Fibroblast of skin of scalp (primary cell): ENCODE measurements around the gene SIX5. TPM values are rescaled to one million over a fixed set of nuclear protein-coding genes. Genes with fewer than 3 reads are reported as not detected.
"Not testable (repeated sequence)": the region's sequence is repeated elsewhere in the genome, so short reads cannot be mapped to it uniquely, and the experiment has no call there.

Source experiments
- DNase-seq: peaks from one replicate; pipeline ENCODE4 v3.0.0-alpha.2; 2013
- polyA plus RNA-seq, 2 experiments: library from polyadenylated mRNA; unstranded; fragments of 120-200 nt; gene quantifications; one replicate each; pipeline ENCODE4 v1.2.1, GENCODE V29; 2013; ENCODE audit not compliant: insufficient read length in 2 of 2

SIX5 gene
- 18.3 TPM for polyA plus RNA-seq (2013, experiment 1 of 2; ENCODE audit: insufficient read length)
- polyA plus RNA-seq (2013, experiment 2 of 2; ENCODE audit: insufficient read length) = 18.3 TPM

- DNase-seq = peak; percentile 99
Measured at GRCh38 chr19:45768984-45769782, at the start of gene SIX5. Gene SIX5 (minus strand): TSS chr19:45769252. CDS start chr19:45768844, 408 bp downstream.

GRCh38 chr19:45817725-45818301 is 48.8 kb upstream of the SIX5 start:
- no peak for DNase-seq

- peak; percentile 94 for DNase-seq
Measured at GRCh38 chr19:45817010-45817724, 48.1 kb upstream of the SIX5 start.

GRCh38 chr19:45816236-45817009 is 47.4 kb upstream of the SIX5 start:
- no peak for DNase-seq

GRCh38 chr19:45815481-45816216 is 46.6 kb upstream of the SIX5 start:
- DNase-seq = no peak

- no peak for DNase-seq
Measured at GRCh38 chr19:45814851-45815480, 45.9 kb upstream of the SIX5 start, which contains the start of gene RSPH6A. Gene RSPH6A (minus strand): TSS chr19:45815308. CDS start chr19:45815176, 132 bp downstream.

GRCh38 chr19:45814166-45814780 is 45.2 kb upstream of the SIX5 start:
- no peak for DNase-seq

- no peak for DNase-seq
Measured at GRCh38 chr19:45812297-45812696, 43.2 kb upstream of the SIX5 start.

- DNase-seq = peak; percentile 79
Measured at GRCh38 chr19:45809643-45810159, 40.6 kb upstream of the SIX5 start.

- DNase-seq = no peak
Measured at GRCh38 chr19:45805719-45806118, 36.7 kb upstream of the SIX5 start.

GRCh38 chr19:45804959-45805230 is 35.8 kb upstream of the SIX5 start:
- no peak for DNase-seq

GRCh38 chr19:45804140-45804958 is 35.3 kb upstream of the SIX5 start:
- no peak for DNase-seq

GRCh38 chr19:45801603-45802175 is 32.6 kb upstream of the SIX5 start:
- DNase-seq = no peak

GRCh38 chr19:45800070-45800553 is 31.1 kb upstream of the SIX5 start:
- peak; percentile 73 for DNase-seq

GRCh38 chr19:45799541-45799940 is 30.5 kb upstream of the SIX5 start:
- not testable (repeated sequence) for DNase-seq

GRCh38 chr19:45798995-45799517 is 30.0 kb upstream of the SIX5 start:
- peak; percentile 93 for DNase-seq

GRCh38 chr19:45794627-45795026 is 25.6 kb upstream of the SIX5 start:
- no peak for DNase-seq

- no peak for DNase-seq
Measured at GRCh38 chr19:45793876-45794275, 24.8 kb upstream of the SIX5 start.

GRCh38 chr19:45793178-45793564 is 24.1 kb upstream of the SIX5 start:
- no peak for DNase-seq
